GM12874 (cell line): ENCODE results near the gene CEP97.

Source experiments
- CTCF ChIP-seq: IDR thresholded peaks from 2 replicates; pipeline ENCODE4 v1.5.1; 2011; ENCODE audit warnings: low read depth, mild to moderate bottlenecking, control low read depth, low read length, moderate library complexity; ENCODE audit not compliant: insufficient read depth

Gene CEP97

DNA sequence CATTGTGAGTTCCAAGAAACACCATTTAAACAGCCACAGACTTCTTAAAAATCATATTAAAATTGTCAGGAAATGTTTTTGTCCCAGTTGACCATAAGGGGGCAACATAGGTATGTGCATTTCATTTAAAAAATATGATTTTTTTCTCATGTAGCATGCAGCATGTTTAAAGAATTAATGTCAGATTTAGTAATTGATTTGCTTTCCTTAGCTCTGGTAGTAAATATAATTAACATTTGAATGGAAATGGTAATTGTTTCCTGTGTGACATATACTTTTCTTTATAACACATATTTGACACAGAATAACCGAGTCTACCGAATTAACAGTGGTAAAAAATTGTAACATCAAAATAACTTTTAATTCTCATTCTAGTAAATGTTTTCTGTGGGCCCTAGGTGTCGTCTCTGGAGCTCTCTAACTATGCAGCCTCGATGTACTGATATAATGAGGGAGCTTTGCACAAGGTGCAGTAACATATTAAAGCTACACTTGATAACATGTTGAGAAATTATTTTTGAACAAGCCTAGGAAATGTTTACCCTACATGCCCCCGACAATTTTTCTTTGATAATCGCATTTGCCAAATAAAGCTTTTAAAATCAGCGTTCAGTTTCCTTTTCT, 89.5 kb downstream of the CEP97 start:
- TF ChIP-seq CTCF: no peak

GRCh38 chr3:101814835-101815234, 90.4 kb downstream of the CEP97 start:
- TF ChIP-seq CTCF: no peak

- no peak for TF ChIP-seq CTCF
Observed at GRCh38 chr3:101816215-101817149, 92.1 kb downstream of the CEP97 start.

DNA sequence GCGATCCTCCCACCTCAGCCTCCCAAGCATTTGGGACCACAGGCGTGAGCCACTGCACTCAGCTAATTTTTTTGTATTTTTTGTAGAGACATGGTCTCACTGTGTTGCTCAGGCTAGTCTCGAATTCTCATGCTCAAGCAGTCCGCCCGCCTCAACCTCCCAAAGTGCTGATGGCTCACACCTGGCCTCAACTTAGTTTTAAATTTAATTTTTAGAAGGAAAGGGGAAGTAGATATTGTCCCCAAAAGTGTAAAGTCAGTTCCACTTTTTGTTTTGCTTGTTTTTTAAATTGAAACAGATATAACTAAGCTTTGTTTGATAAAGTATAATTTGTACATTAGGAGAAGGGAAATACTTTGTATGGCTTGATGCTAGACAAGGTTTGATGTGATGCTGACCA, 93.6 kb downstream of the CEP97 start:
- TF ChIP-seq CTCF: no peak

DNA sequence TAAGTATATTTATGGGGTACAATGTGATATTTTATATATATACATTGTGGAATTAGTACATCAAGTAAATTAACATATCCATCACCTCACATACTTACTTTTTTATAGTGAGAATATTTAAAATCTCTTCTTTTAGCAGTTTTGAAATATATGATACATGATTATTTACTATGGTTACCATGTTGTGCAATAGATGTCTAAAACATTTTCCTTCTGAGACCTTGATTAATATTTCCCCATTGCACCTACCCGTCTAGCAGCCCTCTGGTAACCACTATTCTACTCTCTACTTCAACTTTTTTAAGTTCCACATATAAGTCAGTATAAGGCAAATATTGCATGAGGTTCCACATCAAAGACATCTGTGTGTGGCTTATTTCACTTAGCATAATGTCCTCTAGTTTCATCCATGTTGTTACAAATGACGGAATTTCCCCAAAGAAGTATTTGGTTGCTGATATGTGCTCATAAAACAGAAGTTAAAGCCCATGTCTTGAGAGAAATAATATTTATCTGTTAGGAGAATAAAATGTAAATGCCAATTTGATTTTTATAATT, 95.3 kb downstream of the CEP97 start:
- no peak for TF ChIP-seq CTCF
